BE2C (cell line): ENCODE measurements around the gene VAV3.

Experiments used
- DNase-seq: peaks from one replicate; pipeline ENCODE4 v3.0.0-alpha.2; 2020
- H3K27me3 ChIP-seq: fragments of 250-450 bp; sonication (Bioruptor Pico); 2 replicates; pipeline ENCODE4 v1.5.1; 2020; ENCODE audit warnings: mild to moderate bottlenecking
- H3K36me3 ChIP-seq: fragments of 250-450 bp; sonication (Bioruptor Pico); 2 replicates; pipeline ENCODE4 v1.5.1; 2020; ENCODE audit warnings: mild to moderate bottlenecking
- H3K4me1 ChIP-seq: fragments of 250-450 bp; sonication (Bioruptor Pico); 2 replicates; pipeline ENCODE4 v1.5.1; 2020
- H3K4me3 ChIP-seq: 2 replicates; pipeline ENCODE4 v1.5.1; 2011; ENCODE audit warnings: low read depth, low read length
- H3K9me3 ChIP-seq: fragments of 250-450 bp; sonication (Bioruptor Pico); 2 replicates; pipeline ENCODE4 v1.5.1; 2020
- TF ChIP-seq, protein P1 (sequence below): IDR thresholded peaks from 2 replicates; pipeline ENCODE4 v1.5.1; 2012; ENCODE audit warnings: mild to moderate bottlenecking, low read depth, low read length

VAV3 gene

DNA sequence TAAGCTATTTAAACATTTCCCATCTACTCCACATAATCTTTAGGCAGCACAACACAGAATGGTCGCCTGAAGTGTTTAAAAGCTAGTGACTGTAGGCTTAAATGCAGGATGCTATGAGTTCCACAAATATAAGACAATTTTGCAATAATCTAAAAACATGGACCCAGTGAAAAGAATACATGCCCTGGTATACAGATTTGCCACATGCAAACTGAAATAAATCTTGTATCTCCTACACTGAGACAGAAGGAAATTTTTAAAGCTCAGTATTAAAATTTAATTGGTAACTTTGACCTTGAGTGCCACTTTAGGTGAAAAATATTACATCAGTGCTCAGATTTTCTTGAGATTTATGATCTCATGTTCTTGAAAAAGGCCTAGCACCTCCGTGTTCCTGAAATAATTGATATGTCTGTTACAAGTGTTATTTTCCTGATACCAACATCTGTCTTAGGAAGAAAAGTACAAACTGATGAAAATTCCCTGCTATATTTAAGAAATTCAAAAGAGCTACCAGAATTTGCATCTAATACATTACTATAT lies 285.5 kb downstream of the VAV3 start:
- TF ChIP-seq, protein P1, sequence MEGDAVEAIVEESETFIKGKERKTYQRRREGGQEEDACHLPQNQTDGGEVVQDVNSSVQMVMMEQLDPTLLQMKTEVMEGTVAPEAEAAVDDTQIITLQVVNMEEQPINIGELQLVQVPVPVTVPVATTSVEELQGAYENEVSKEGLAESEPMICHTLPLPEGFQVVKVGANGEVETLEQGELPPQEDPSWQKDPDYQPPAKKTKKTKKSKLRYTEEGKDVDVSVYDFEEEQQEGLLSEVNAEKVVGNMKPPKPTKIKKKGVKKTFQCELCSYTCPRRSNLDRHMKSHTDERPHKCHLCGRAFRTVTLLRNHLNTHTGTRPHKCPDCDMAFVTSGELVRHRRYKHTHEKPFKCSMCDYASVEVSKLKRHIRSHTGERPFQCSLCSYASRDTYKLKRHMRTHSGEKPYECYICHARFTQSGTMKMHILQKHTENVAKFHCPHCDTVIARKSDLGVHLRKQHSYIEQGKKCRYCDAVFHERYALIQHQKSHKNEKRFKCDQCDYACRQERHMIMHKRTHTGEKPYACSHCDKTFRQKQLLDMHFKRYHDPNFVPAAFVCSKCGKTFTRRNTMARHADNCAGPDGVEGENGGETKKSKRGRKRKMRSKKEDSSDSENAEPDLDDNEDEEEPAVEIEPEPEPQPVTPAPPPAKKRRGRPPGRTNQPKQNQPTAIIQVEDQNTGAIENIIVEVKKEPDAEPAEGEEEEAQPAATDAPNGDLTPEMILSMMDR: no peak
- Histone ChIP-seq H3K4me1 (no peaks in the 10 kb centered on the region), H3K4me3 (no peak overlapping the region), H3K36me3 (no peaks in the 10 kb centered on the region), H3K9me3 (no peaks in the 10 kb centered on the region), H3K27me3 (no peaks in the 10 kb centered on the region)
- DNase-seq: no peak

DNA sequence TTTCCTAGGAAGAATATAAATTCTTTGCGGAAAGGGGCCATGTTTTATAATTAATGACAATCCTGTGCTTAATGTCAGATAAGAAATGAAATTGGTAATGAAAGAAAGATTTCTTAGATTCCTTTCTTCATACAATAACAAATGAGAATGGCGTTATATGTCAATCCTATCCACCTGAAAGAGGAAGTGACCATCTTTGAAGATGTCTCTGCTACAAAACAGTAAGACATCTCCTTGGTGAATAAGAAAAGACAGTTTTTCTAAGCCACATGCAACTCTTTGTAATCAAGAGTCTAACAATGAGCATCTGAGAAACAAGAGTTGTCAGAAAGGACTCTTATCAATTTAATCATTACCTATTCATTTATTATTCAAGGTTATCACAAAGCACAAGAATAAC lies 286.0 kb downstream of the VAV3 start:
- Histone ChIP-seq H3K27me3 (no peaks in the 10 kb centered on the region), H3K9me3 (no peaks in the 10 kb centered on the region), H3K36me3 (no peaks in the 10 kb centered on the region), H3K4me1 (no peaks in the 10 kb centered on the region), H3K4me3 (no peak overlapping the region)
- TF ChIP-seq, protein P1: no peak
- DNase-seq: no peak

DNA sequence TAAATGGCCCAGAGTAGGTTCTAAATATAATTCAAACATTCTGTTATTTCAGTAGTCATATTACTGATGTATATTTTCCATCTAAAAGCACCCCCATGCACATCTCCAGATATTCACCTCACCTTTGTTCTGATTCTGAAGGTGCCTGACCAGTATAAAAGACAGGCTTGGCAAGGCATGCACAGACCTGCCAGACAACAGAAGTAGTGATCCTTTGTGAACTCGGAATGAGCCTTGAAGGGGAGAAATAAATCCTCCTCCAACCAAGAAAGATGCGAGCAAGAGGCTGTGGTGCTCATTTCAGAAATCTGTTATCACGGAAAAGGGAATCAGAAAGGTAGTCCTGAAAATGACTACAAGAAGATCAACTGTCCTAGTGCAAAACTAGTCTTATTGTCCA lies 287.3 kb downstream of the VAV3 start:
- Histone ChIP-seq H3K27me3 (no peaks in the 10 kb centered on the region), H3K4me3 (no peak overlapping the region), H3K36me3 (no peaks in the 10 kb centered on the region), H3K4me1 (no peaks in the 10 kb centered on the region), H3K9me3 (no peaks in the 10 kb centered on the region)
- no peak for DNase-seq
- TF ChIP-seq, protein P1: no peak

DNA sequence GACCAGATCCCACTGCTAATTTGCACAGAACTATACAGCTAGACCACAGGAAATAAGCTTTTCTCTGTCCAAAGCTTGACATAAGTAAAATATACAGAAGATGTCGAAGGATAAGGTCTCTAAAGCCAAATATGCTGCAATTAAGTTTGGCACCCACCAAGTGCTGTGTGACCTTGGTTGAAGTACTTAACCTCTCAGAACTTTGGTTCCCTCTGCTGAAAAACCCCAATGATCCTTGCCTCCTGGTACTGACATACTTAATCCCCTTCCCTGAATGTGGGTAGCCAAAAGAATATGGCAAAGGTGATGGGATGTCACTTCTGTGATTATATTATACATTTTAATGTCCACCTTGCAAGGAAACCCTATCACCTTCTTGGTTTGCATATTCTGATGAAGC lies 290.5 kb downstream of the VAV3 start:
- DNase-seq: no peak
- no peaks in the 10 kb centered on the region for H3K9me3 ChIP-seq
- no peaks in the 10 kb centered on the region for H3K36me3 ChIP-seq
- TF ChIP-seq, protein P1: no peak
- H3K4me3 ChIP-seq: no peak overlapping the region
- no peaks in the 10 kb centered on the region for H3K27me3 ChIP-seq
- H3K4me1 ChIP-seq: no peaks in the 10 kb centered on the region

DNA sequence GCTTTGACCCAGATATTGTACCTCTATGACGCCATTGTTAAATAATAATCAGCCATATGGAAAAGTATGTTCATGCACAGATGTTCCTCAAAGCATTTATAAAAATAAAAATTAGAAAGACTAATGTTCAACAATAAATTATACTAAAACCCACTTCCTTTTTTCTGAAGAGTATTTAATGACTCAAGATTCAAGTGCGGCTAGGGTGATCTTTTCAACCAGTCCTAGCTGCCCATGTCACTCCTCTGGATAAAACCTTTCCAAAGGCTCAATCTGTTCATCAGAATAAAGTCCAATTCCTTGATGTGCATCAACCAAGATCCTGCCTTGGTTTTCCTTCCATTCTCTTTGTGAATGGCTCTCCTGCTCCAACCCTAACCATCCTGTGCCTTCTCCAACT lies 292.0 kb downstream of the VAV3 start:
- Histone ChIP-seq H3K4me1 (no peaks in the 10 kb centered on the region), H3K9me3 (no peaks in the 10 kb centered on the region), H3K4me3 (no peak overlapping the region), H3K36me3 (no peaks in the 10 kb centered on the region), H3K27me3 (no peaks in the 10 kb centered on the region)
- DNase-seq: no peak
- TF ChIP-seq, protein P1: no peak

DNA sequence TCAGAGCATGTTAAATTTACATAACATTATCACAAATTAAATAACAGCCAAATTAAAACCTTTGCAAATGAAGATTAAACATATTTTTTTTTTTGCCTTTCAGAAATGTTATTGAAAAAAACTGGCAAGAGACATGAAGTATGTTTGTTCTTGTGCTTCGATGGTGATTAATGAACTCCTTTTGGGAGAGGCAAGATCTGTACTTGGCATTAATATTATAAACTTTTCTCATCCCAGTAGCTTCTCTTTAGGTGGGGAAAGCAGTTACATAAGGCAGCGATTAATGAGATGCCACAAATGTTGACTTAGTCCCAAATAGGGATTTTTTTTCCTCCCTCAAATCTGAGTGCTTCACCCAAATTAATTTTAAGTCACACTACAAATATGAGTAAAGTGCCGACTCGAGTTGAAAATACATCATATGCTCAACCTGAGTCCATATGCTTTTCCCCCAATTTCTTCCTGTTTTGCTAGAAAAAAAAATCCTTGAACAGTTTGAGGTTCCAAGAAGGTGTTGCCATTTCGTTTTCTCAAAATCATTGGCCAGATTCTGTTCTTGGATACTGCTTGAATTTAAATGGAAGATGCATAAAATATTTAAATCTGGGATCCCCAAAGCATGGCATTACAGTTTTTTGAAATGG lies 294.5 kb downstream of the VAV3 start:
- no peaks in the 10 kb centered on the region for H3K36me3 ChIP-seq
- no peak overlapping the region for H3K4me3 ChIP-seq
- H3K27me3 ChIP-seq: no peaks in the 10 kb centered on the region
- TF ChIP-seq, protein P1: no peak
- DNase-seq: no peak
- no peaks in the 10 kb centered on the region for H3K4me1 ChIP-seq
- H3K9me3 ChIP-seq: no peaks in the 10 kb centered on the region
